Uterus (tissue), 4 donors: ENCODE results near the gene FUNDC2. TPM values are rescaled to one million over a fixed set of nuclear protein-coding genes. Genes with fewer than 3 reads are reported as not detected.
A peak's percentile ranks its signal among the peaks of the same experiment; 100 is the strongest.

Source experiments
- DNase-seq, 2 donors: peaks; one replicate each; pipeline ENCODE4 v3.0.0-alpha.2; 2019 to 2020
- H3K27ac ChIP-seq, 2 donors: fragments of 200-600 bp; sonication (generic); 1 replicate in 1 of 2; 2 replicates in 1 of 2; pipeline ENCODE4 v1.5.1; 2016 to 2018
- H3K27me3 ChIP-seq, 2 donors: fragments of 200-600 bp; sonication (generic); one replicate each; pipeline ENCODE4 v1.5.1; 2018 to 2019; ENCODE audit warnings: control low read depth in 1 of 2
- H3K36me3 ChIP-seq, 2 donors: fragments of 200-600 bp; sonication (generic); one replicate each; pipeline ENCODE4 v1.5.1; 2019; ENCODE audit warnings: control low read depth in 1 of 2
- H3K4me1 ChIP-seq, 2 donors: fragments of 200-600 bp; sonication (generic); one replicate each; pipeline ENCODE4 v1.5.1; 2018 to 2019; ENCODE audit warnings: control low read depth in 1 of 2
- H3K4me3 ChIP-seq, 2 donors: fragments of 200-600 bp; sonication (generic); 1 replicate in 1 of 2; 2 replicates in 1 of 2; pipeline ENCODE4 v1.5.1; 2018 to 2019; ENCODE audit warnings: mild to moderate bottlenecking in 1 of 2
- H3K9me3 ChIP-seq, 2 donors: fragments of 200-600 bp; sonication (generic); one replicate each; pipeline ENCODE4 v1.5.1; 2019; ENCODE audit warnings: control low read depth in 1 of 2
- POLR2A ChIP-seq, 2 donors: fragments of 450-650 bp; IDR thresholded peaks; one replicate each; pipeline ENCODE4 v1.6.1; 2016; ENCODE audit warnings: antibody characterized with exemption in 2 of 2, mild to moderate bottlenecking in 1 of 2, moderate library complexity in 1 of 2
- intact Hi-C: fragments of 100-400 bp; cut with DNase I; formaldehyde crosslinking; loops from one replicate; pipeline ENCODE4 v1.15.1; 2023; ENCODE audit warnings: low total_unique reads
- total RNA-seq, 4 donors: library from RNA; depleted of rRNA in 3 of 4; stranded (reverse); fragments of >200 nt in 3 of 4; gene quantifications; one replicate each; pipeline versions ENCODE4 v1.1.0 to v1.2.4, GENCODE V29; 2014 to 2023
- TF ChIP-seq, protein P1 (sequence below), 4 experiments: fragments of 200-600 bp in 2 of 4; fragments of 450-650 bp in 2 of 4; sonication (generic) in 2 of 4; IDR thresholded peaks; one replicate each; pipeline ENCODE4 v1.5.1; 2016 to 2019; ENCODE audit warnings: antibody characterized with exemption in 4 of 4, mild to moderate bottlenecking in 2 of 4, moderate library complexity in 1 of 4
- donor health status: DM: yes; HTN: yes; CAD: no.

The FUNDC2 gene
- total RNA-seq, 4 donors from 2014 or later: 47.8 to 102 (median 70.7) TPM

GRCh38 chrX:155071694-155072280, 45.1 kb downstream of the FUNDC2 start:
- TF ChIP-seq POLR2A (IDR thresholded peaks at IDR 0.05): no peak
- TF ChIP-seq, protein P1, sequence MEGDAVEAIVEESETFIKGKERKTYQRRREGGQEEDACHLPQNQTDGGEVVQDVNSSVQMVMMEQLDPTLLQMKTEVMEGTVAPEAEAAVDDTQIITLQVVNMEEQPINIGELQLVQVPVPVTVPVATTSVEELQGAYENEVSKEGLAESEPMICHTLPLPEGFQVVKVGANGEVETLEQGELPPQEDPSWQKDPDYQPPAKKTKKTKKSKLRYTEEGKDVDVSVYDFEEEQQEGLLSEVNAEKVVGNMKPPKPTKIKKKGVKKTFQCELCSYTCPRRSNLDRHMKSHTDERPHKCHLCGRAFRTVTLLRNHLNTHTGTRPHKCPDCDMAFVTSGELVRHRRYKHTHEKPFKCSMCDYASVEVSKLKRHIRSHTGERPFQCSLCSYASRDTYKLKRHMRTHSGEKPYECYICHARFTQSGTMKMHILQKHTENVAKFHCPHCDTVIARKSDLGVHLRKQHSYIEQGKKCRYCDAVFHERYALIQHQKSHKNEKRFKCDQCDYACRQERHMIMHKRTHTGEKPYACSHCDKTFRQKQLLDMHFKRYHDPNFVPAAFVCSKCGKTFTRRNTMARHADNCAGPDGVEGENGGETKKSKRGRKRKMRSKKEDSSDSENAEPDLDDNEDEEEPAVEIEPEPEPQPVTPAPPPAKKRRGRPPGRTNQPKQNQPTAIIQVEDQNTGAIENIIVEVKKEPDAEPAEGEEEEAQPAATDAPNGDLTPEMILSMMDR (IDR thresholded peaks at IDR 0.05): no peak
- H3K9me3 ChIP-seq: no peaks in the 10 kb centered on the region
- no peaks in the 10 kb centered on the region for H3K4me1 ChIP-seq
- H3K4me3 ChIP-seq: peak overlapping the region; percentile 47 to 50
- H3K27ac ChIP-seq: peak overlapping the region; percentile 70 to 86
- no peaks in the 10 kb centered on the region for H3K36me3 ChIP-seq
- DNase-seq: no peak
- H3K27me3 ChIP-seq: no peaks in the 10 kb centered on the region
- intact Hi-C loops: no loop called here

DNA sequence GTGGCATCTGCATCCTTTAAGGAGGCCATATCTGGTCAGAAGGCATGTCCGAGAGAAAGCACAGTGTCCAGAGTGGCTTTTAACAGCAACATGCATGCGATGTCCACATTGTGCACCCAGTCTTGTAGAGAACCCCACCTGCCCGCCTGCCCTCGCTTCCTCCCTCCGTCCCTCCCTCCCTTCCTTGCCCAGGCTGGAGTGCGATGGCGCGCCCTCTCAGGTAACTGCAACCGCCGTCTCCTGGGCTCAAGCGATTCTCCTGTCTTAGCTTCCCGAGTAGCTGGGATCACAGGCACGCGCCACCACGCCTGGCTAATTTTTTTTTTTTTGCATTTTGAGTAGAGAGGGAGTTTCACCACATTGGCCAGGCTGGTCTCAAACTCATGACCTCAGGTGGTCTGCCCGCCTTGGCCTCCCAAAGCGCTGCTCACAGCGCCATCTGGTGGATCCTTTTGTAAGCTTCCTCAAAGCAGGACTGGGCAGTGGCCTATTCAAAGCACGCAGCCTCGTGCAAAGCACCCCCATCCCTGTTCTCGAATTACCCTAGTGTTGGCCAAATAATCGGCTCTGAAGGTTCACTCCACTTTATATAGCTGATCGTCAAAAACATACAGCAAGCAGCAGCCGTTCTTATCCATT, 59.7 kb downstream of the FUNDC2 start:
- no peaks in the 10 kb centered on the region for H3K9me3 ChIP-seq
- TF ChIP-seq, protein P1 (IDR thresholded peaks at IDR 0.05): peak; percentile 22 to 41 (median 32)
- TF ChIP-seq POLR2A (IDR thresholded peaks at IDR 0.05): no peak
- H3K4me1 ChIP-seq: no peaks in the 10 kb centered on the region
- peak in 1 of 2 donors; percentile 38 for DNase-seq
- no peaks in the 10 kb centered on the region for H3K36me3 ChIP-seq
- intact Hi-C loops: no loop called here
- H3K27ac ChIP-seq: no peak overlapping the region
- no peak overlapping the region for H3K4me3 ChIP-seq
- H3K27me3 ChIP-seq: no peaks in the 10 kb centered on the region

- Histone ChIP-seq H3K9me3 (no peaks in the 10 kb centered on the region), H3K27me3 (no peaks in the 10 kb centered on the region), H3K4me1 (no peaks in the 10 kb centered on the region), H3K36me3 (no peaks in the 10 kb centered on the region), H3K4me3 (no peak overlapping the region), H3K27ac (no peak overlapping the region)
- no peak for TF ChIP-seq POLR2A (IDR thresholded peaks at IDR 0.05)
- TF ChIP-seq, protein P1 (IDR thresholded peaks at IDR 0.05): no peak
- intact Hi-C loops: no loop called here
- DNase-seq: no peak
Observed at GRCh38 chrX:155086961-155087735, 60.5 kb downstream of the FUNDC2 start.

DNA sequence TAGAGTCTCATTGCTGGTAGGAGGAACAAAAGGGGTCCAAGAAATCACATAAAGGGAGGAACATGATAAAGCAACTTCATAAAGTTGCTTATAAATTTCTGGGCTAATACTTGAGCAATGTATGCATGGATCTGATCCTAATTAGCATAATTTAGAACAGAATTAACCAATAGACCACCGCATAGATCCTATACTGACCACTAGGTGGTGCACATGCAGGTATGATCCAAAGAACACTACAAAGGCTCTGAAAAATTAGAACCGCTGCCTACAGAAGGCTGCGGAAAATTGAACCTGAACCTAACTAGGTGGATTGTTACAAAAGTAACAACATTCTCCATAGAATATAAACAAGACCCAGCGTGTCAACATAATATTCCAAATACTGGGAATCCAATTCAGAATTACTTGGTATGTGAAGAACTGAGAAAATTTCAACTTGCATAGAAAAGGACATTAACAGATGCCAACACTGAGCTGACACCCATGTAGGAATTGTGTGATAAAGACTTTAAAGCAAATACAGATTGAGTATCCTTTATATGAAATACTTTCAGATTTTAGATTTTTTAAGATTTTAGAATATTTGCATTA, 67.9 kb downstream of the FUNDC2 start:
- no peak overlapping the region for H3K27ac ChIP-seq
- intact Hi-C loops: no loop called here
- DNase-seq: no peak
- no peaks in the 10 kb centered on the region for H3K36me3 ChIP-seq
- no peak overlapping the region for H3K4me3 ChIP-seq
- TF ChIP-seq POLR2A (IDR thresholded peaks at IDR 0.05): no peak
- TF ChIP-seq, protein P1 (IDR thresholded peaks at IDR 0.05): peak; percentile 22 to 48 (median 38)
- H3K4me1 ChIP-seq: no peaks in the 10 kb centered on the region
- H3K27me3 ChIP-seq: no peaks in the 10 kb centered on the region
- H3K9me3 ChIP-seq: no peaks in the 10 kb centered on the region
